ENCODE results near the gene NR3C1. TPM values are rescaled to one million over a fixed set of nuclear protein-coding genes. Genes with fewer than 3 reads are reported as not detected.

Gene NR3C1
- total and polyA plus RNA-seq, 2 experiments from 2014 or later = 41.0 to 60.5 TPM

- no peaks in the 10 kb centered on the region for H3K36me3 ChIP-seq (replicated peaks; ENCODE audit: insufficient read depth, low read depth)
- no peak overlapping the region for H3K27ac ChIP-seq
- peaks cover 51% of the 10 kb centered on the region for H3K79me2 ChIP-seq
- H3K4me2 ChIP-seq = no peak overlapping the region
- H3K4me3 ChIP-seq = no peak overlapping the region
- DNase-seq (ENCODE audit: low spot score) = no peak
- H3K27me3 ChIP-seq = no peaks in the 10 kb centered on the region
- no peaks in the 10 kb centered on the region for H3K9me2 ChIP-seq (replicated peaks; ENCODE audit: insufficient read depth)
- no peaks in the 10 kb centered on the region for H3K9me3 ChIP-seq (ENCODE audit: low read depth)
- H2AFZ ChIP-seq = no peak overlapping the region
- TF ChIP-seq EZH2 (IDR thresholded peaks at IDR 0.05; ENCODE audit: borderline replicate concordance) (no peak), EZH2phosphoT487 (IDR thresholded peaks at IDR 0.05; ENCODE audit: low read depth, severe bottlenecking, unreplicated experiment) (no peak), CTCF (IDR thresholded peaks at IDR 0.05; ENCODE audit: poor library complexity) (no peak)
- no peaks in the 10 kb centered on the region for H3K4me1 ChIP-seq (ENCODE audit: insufficient read depth)
- peaks cover 9% of the 10 kb centered on the region for H4K20me1 ChIP-seq (ENCODE audit: insufficient read depth, poor library complexity, severe bottlenecking)
Observed at GRCh38 chr5:143314659-143315058, 88.8 kb downstream of the NR3C1 start.

- H3K27ac ChIP-seq = no peak overlapping the region
- peaks cover 9% of the 10 kb centered on the region for H4K20me1 ChIP-seq (ENCODE audit: insufficient read depth, poor library complexity, severe bottlenecking)
- H2AFZ ChIP-seq = no peak overlapping the region
- TF ChIP-seq CTCF (IDR thresholded peaks at IDR 0.05; ENCODE audit: poor library complexity) (no peak), EZH2 (IDR thresholded peaks at IDR 0.05; ENCODE audit: borderline replicate concordance) (no peak)
- H3K79me2 ChIP-seq = peaks cover 46% of the 10 kb centered on the region
- H3K36me3 ChIP-seq (replicated peaks; ENCODE audit: insufficient read depth, low read depth) = no peaks in the 10 kb centered on the region
- WGBS (ENCODE audit: low lambda C conversion rate, missing lambda C conversion rate) = 91% methylated on average over 1 of the region's 1 CpG
- no peak overlapping the region for H3K4me3 ChIP-seq
- H3K9me2 ChIP-seq (replicated peaks; ENCODE audit: insufficient read depth) = no peaks in the 10 kb centered on the region
- H3K4me1 ChIP-seq (ENCODE audit: insufficient read depth) = no peaks in the 10 kb centered on the region
- no peak for DNase-seq (ENCODE audit: low spot score)
- H3K27me3 ChIP-seq = no peaks in the 10 kb centered on the region
- H3K9me3 ChIP-seq (ENCODE audit: low read depth) = no peaks in the 10 kb centered on the region
- H3K4me2 ChIP-seq = no peak overlapping the region
Observed at GRCh38 chr5:143314099-143314498, 89.4 kb downstream of the NR3C1 start.

GRCh38 chr5:143313298-143313852 lies 90.1 kb downstream of the NR3C1 start:
- Histone ChIP-seq H3K4me3 (no peak overlapping the region), H4K20me1 (ENCODE audit: insufficient read depth, poor library complexity, severe bottlenecking) (peaks cover 9% of the 10 kb centered on the region), H3K4me2 (no peak overlapping the region), H3K9me2 (replicated peaks; ENCODE audit: insufficient read depth) (no peaks in the 10 kb centered on the region), H2AFZ (no peak overlapping the region), H3K36me3 (replicated peaks; ENCODE audit: insufficient read depth, low read depth) (no peaks in the 10 kb centered on the region), H3K27ac (no peak overlapping the region), H3K27me3 (no peaks in the 10 kb centered on the region), H3K79me2 (peaks cover 39% of the 10 kb centered on the region), H3K4me1 (ENCODE audit: insufficient read depth) (no peaks in the 10 kb centered on the region), H3K9me3 (ENCODE audit: low read depth) (no peaks in the 10 kb centered on the region)
- WGBS (ENCODE audit: low lambda C conversion rate, missing lambda C conversion rate) = 88% methylated on average over 1 of the region's 1 CpG
- TF ChIP-seq EZH2 (IDR thresholded peaks at IDR 0.05; ENCODE audit: borderline replicate concordance) (no peak), CTCF (IDR thresholded peaks at IDR 0.05; ENCODE audit: poor library complexity) (no peak), EZH2phosphoT487 (IDR thresholded peaks at IDR 0.05; ENCODE audit: low read depth, severe bottlenecking, unreplicated experiment) (no peak)
- no peak for DNase-seq (ENCODE audit: low spot score)

- H3K4me1 ChIP-seq (ENCODE audit: insufficient read depth) = no peaks in the 10 kb centered on the region
- 98% methylated on average over 2 of the region's 2 CpGs for WGBS (ENCODE audit: low lambda C conversion rate, missing lambda C conversion rate)
- H3K9me2 ChIP-seq (replicated peaks; ENCODE audit: insufficient read depth) = no peaks in the 10 kb centered on the region
- TF ChIP-seq EZH2 (IDR thresholded peaks at IDR 0.05; ENCODE audit: borderline replicate concordance) (no peak), EZH2phosphoT487 (IDR thresholded peaks at IDR 0.05; ENCODE audit: low read depth, severe bottlenecking, unreplicated experiment) (no peak), CTCF (IDR thresholded peaks at IDR 0.05; ENCODE audit: poor library complexity) (no peak)
- no peaks in the 10 kb centered on the region for H3K9me3 ChIP-seq (ENCODE audit: low read depth)
- no peak overlapping the region for H3K4me2 ChIP-seq
- H2AFZ ChIP-seq = no peak overlapping the region
- no peak overlapping the region for H3K27ac ChIP-seq
- no peaks in the 10 kb centered on the region for H3K36me3 ChIP-seq (replicated peaks; ENCODE audit: insufficient read depth, low read depth)
- H3K27me3 ChIP-seq = no peaks in the 10 kb centered on the region
- peaks cover 6% of the 10 kb centered on the region for H4K20me1 ChIP-seq (ENCODE audit: insufficient read depth, poor library complexity, severe bottlenecking)
- H3K4me3 ChIP-seq = no peak overlapping the region
- H3K79me2 ChIP-seq = peaks cover 33% of the 10 kb centered on the region
- DNase-seq (ENCODE audit: low spot score) = no peak
Observed at GRCh38 chr5:143312822-143313221, 90.7 kb downstream of the NR3C1 start.
